GF-D8 (cell line): ENCODE measurements around the gene ARHGDIA.

ENCODE experiments used
- DNase-seq: peaks from one replicate; lab custom pipeline; 2025; lab: John Stamatoyannopoulos, UW

The ARHGDIA gene

GRCh38 chr17:81865358-81865732 lies 5.8 kb downstream of the ARHGDIA start:
- no peak for DNase-seq

GRCh38 chr17:81863833-81864768 lies 7.0 kb downstream of the ARHGDIA start:
- no peak for DNase-seq

GRCh38 chr17:81863123-81863675 lies 7.9 kb downstream of the ARHGDIA start:
- peak; percentile 94 for DNase-seq

DNA sequence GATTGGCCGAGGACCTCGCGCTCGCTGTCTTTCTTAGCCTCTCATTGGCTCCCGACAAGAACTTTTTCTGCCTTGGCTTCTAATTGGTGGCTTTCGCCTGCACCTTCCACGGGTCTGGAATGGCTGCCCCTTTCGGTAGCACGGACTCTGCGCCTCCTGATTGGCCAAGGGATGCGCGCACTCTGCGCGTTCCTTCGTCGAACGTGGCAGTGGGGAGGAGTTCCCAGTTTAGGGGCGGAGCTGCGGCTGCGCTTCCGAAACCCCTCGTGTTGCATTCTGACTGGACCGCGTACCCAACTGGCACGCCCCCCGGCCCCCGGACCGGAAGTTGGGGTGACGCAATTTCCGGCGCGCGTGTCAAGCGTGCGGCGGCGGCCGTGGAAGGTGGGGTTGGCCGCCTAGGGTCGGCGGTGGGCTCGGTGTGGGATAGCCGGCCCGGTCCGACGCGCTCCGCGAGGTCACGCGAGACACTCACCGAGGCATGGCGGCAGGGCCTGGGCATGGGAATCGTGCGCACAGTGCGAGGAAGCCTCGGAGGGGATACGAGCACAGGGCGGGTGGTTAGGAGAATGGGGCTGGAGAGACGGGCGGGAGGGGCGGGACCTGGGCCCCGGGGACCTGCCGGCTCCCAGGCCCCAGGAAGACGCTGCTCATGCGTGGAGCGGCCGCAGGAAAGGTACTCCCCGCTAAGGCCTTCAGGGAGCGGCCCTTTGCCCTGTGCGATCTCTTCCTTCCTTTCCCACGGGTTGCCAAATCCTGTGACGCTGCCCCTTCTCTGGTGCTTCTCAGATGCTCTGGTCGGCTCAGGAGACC lies 10.2 kb downstream of the ARHGDIA start:
- peak; percentile 100 for DNase-seq

- no peak for DNase-seq
Measured at GRCh38 chr17:81859906-81860755, 11.0 kb downstream of the ARHGDIA start, which contains the start of gene P4HB. P4HB (minus strand) TSS chr17:81860535; CDS start chr17:81860471, 64 bp downstream.

GRCh38 chr17:81858967-81859905 lies 11.9 kb downstream of the ARHGDIA start:
- DNase-seq, result peak; percentile 69

- no peak for DNase-seq
Measured at GRCh38 chr17:81858170-81858966, 12.8 kb downstream of the ARHGDIA start.

GRCh38 chr17:81854974-81855774 lies 16.0 kb downstream of the ARHGDIA start:
- DNase-seq, result no peak

DNA sequence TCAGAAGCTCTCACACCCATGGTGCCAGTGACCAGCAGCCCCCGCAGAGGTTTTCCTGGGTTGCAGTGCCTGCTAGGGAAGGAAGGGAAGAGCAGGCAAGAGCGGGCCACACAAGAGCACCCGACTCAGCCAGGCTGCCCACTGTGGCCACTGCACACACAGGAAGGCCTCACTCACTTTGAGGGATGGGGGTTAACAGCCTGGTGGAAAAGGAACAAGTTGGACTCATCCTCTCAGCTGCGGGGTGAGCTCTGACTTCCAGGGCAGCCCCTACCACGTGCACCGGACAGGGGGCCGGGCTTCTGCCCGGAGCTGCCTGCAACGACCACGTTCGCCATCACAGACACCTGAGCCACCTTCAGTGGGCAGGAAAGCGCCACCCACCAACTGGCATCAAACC lies 18.9 kb downstream of the ARHGDIA start:
- DNase-seq, result no peak

DNA sequence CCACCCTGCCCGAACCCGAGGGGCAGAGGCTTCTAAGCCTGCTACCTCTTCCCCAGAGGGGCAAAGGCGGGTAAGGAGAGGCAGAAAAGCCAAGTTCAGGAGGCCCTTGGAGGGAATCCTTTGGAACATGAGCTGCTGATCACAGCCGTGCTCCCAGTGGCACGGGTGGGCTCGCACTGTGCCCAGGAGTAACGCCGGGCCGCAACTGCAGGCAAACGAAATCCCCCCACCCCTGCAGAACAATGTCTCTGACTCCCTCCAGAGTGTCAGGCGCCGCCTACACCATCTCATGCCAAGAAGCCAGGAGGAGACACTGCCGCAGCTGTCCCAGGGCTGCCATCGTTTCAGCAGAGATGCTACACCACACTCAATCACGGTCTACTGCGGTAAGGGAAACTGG lies 19.7 kb downstream of the ARHGDIA start:
- no peak for DNase-seq

DNA sequence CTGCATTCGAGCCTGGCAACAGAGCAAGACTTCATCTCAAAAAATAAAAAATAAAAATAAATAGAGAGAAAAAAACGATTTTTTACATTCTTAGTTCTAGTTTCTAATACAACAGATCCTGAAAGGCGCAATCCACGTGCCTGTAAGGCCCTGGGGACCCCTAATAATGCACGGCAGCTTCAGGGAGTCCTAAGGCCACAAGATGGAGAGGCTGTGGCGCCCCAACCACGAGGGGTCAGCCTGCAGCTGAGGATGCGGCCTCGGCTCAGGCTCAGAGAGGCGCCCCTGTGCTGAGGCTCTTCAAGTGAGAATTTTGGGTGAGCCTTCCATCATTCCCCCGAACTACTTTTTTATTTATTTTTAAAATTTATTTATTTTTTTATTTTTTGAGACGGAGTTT lies 21.7 kb downstream of the ARHGDIA start:
- no peak for DNase-seq

DNA sequence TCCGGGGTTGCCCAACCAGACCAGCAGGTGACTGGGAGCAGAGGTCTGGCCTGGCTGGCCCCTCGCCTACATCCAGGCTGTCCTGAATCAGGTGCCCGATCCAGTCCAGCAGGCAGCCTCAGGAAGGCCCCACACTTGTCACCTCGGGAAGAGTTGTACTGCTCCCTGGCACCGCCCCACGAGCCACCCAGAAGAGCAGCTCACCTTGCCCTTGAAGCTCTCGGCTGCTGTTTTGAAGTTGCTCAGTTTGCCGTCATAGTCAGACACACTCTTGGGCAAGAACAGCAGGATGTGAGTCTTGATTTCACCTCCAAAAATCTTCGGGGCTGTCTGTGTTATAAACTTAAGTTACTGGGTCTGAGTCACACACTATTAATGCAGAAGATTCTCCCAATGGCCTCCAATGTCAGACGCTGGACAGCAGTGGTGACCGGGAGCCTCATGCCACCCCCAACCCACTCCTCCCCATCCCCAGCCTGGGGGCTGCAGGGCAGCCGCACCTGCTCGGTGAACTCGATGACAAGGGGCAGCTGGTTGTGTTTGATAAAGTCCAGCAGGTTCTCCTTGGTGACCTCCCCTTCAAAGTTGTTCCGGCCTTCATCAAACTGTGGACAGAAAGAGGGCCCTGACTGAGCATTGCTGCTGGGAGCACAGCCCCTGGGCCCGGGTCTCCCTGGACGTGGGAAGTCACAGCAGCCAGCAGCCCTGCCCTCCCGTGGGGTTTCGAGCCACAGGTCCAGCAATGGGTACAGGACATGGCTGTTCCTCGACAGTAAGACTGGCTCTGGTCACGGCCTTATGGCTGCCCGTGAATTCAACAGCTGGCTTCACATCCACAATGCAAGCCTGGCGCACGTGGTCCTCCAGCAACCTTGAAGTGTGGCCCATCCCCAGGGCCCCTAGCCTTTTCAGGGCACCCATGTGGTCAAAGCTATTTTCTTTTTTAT lies 24.1 kb downstream of the ARHGDIA start:
- no peak for DNase-seq

DNA sequence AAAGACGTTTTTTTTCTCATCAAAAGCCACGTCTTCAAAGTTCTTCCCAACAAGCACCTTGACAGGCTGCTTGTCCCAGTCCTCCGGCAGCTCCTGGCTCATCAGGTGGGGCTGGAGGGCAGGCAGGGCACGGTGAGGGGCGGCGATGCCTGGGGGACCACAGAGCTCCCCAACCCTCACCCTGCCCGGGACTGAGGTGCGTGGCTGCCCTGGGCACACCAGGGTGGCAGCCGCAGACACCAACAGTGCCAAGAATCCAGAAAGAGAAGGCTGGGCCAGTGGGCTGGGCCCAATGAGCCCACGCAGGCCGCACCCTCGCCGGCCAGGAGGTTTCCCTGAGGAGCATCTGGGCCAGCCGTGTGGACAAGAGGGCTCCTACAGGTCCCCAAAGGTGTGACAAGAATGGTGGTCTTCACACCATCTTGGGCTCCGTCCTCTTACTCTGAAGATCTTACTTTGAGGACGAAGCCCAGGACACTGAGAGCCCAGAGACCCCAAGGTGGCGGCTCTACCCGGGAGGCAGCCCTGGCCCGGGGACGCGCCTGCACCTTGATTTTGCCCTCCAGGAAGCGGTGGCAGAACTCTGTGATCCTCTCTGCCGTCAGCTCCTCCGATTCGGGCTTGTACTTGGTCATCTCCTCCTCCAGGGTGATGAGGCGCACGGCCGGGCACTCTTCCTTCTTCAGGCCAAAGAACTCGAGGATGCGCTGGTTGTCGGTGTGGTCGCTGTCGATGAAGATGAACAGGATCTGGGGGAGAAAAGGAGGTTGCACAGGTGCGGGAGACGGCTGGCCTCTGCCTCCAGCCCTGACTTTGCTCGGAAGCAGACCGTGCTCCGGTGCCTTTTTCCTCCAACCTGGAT lies 25.0 kb downstream of the ARHGDIA start:
- no peak for DNase-seq

GRCh38 chr17:81845361-81845760 lies 25.8 kb downstream of the ARHGDIA start:
- DNase-seq, result no peak

DNA sequence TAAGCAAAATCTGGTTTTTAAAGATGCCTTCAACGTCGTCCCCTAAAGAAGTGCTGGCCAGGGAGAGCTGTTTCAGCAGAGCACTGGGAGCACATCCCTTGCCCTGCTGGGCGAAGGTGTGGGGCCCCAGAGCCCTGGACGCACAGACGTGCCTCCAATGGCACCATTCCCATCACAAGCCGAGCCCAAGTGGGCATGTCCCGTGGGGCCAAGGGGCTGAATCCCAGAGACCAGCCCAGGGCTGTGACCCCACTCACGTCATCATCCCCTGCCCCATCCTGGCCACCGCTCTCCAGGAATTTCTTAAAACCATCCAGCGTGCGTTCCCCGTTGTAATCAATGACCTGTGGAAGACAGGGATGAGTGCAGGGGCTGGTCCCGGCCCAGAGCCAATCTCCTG lies 26.2 kb downstream of the ARHGDIA start:
- no peak for DNase-seq

- no peak for DNase-seq
Measured at GRCh38 chr17:81844327-81844851, 26.7 kb downstream of the ARHGDIA start.
